Lower lobe of right lung (tissue), 2 donors: Measurements from ENCODE around the gene KRT1. TPM values are rescaled to one million over a fixed set of nuclear protein-coding genes. Genes with fewer than 3 reads are reported as not detected.
"Not testable (repeated sequence)": the region's sequence is repeated elsewhere in the genome, so short reads cannot be mapped to it uniquely, and the experiment has no call there.

ENCODE experiments used
- ATAC-seq, 2 donors: fragments of 200-7000 bp; cut with Tn5 transposase; one replicate each; pipeline ENCODE4 v1.9.1; 2020 to 2022; ENCODE audit warnings: mild to moderate bottlenecking in 2 of 2, moderate library complexity in 2 of 2
- DNase-seq: peaks from one replicate; pipeline ENCODE4 v3.0.0-alpha.2; 2020
- H3K27ac ChIP-seq: fragments of 200-600 bp; one replicate; pipeline ENCODE4 v1.8.0; 2022
- H3K27me3 ChIP-seq: fragments of 200-600 bp; one replicate; pipeline ENCODE4 v1.8.0; 2022; ENCODE audit warnings: low read depth
- H3K36me3 ChIP-seq: fragments of 200-600 bp; one replicate; pipeline ENCODE4 v1.8.0; 2022; ENCODE audit warnings: mild to moderate bottlenecking
- H3K4me1 ChIP-seq: fragments of 200-600 bp; one replicate; pipeline ENCODE4 v1.8.0; 2022
- H3K4me3 ChIP-seq: fragments of 200-600 bp; one replicate; pipeline ENCODE4 v1.8.0; 2022; ENCODE audit warnings: mild to moderate bottlenecking
- H3K9me3 ChIP-seq: fragments of 200-600 bp; one replicate; pipeline ENCODE4 v1.8.0; 2022
- CTCF ChIP-seq: fragments of 200-600 bp; IDR thresholded peaks from one replicate; pipeline ENCODE4 v1.8.0; 2022; ENCODE audit warnings: antibody characterized with exemption, mild to moderate bottlenecking
- intact Hi-C: fragments of 100-400 bp; cut with DNase I; formaldehyde crosslinking; loops from one replicate; pipeline ENCODE4 v1.11.0; 2022
- total RNA-seq: library from RNA; stranded (reverse); fragmentation: NEBNext Ultra II Directional; extraction: Animal tissue kit (Norgen Biotek cat#: 25700); gene quantifications from one replicate; pipeline ENCODE4 v1.2.1, GENCODE V29; 2021
- donor health status: DM: no; HTN: yes; CAD: no; lungs with severe emphysema.

Gene KRT1
- total RNA-seq, 1 donor from 2014 or later: 1.3 TPM

DNA sequence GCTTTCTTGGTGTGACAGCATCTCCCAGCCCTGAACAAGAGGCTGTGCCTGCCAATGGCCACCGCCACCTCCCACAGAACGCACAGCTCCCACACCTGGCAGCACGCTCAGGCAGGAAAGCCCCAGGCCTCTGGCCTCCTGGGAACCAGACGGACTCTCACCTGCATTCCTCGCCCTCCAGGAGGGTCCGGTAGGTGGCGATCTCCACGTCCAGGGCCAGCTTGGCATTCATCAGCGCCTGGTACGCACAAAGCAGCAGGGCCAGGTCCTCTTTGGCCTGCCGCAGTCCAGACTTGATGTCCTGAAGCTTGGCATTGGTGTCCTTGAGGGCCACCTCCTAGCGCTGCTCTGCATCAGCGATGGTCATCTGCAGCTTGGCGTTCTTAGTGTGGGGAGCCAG is 35.2 kb upstream of the KRT1 start:
- peak; percentile 24 for TF ChIP-seq CTCF
- Histone ChIP-seq H3K4me3 (no peak overlapping the region), H3K27ac (no peak overlapping the region), H3K36me3 (no peaks in the 10 kb centered on the region), H3K4me1 (no peaks in the 10 kb centered on the region), H3K27me3 (peaks cover 46% of the 10 kb centered on the region), H3K9me3 (no peaks in the 10 kb centered on the region)
- ATAC-seq: peak; percentile 28 to 75
- peak; percentile 52 for DNase-seq
- intact Hi-C loops: no loop called here

DNA sequence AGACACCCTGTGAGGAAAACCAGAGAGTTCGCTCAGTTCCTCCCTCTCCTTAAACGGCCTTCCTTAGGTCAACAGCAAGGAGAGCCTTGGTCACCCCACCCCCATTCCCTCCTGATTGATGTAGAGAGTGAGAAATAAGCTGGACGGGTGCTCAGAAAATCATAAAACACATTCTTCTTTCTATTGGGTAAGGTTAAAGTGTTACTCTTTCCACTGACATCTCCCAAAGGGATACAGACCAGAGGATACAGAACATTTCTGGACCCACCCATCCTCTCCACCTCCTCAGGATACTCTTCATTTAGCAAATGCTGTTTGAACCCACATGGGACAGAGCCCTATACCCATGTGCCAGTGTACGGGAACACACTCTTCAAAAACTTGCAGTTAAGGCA is 34.7 kb upstream of the KRT1 start:
- TF ChIP-seq CTCF: no peak
- H3K4me1 ChIP-seq: no peaks in the 10 kb centered on the region
- H3K27me3 ChIP-seq: peaks cover 46% of the 10 kb centered on the region
- H3K9me3 ChIP-seq: no peaks in the 10 kb centered on the region
- intact Hi-C loops: no loop called here
- no peak overlapping the region for H3K4me3 ChIP-seq
- H3K36me3 ChIP-seq: no peaks in the 10 kb centered on the region
- ATAC-seq (no peak), DNase-seq (no peak)
- H3K27ac ChIP-seq: no peak overlapping the region

- Histone ChIP-seq H3K4me1 (no peaks in the 10 kb centered on the region), H3K4me3 (no peak overlapping the region), H3K9me3 (no peaks in the 10 kb centered on the region), H3K27me3 (peaks cover 46% of the 10 kb centered on the region), H3K36me3 (no peaks in the 10 kb centered on the region), H3K27ac (no peak overlapping the region)
- intact Hi-C loops: no loop called here
- ATAC-seq (peak; percentile 23 to 25), DNase-seq (no peak)
- TF ChIP-seq CTCF: no peak
Observed at GRCh38 chr12:52713960-52714886, 34.0 kb upstream of the KRT1 start.

GRCh38 chr12:52712122-52712521 is 31.9 kb upstream of the KRT1 start:
- H3K36me3 ChIP-seq, H3K27ac ChIP-seq, ATAC-seq, DNase-seq, H3K4me3 ChIP-seq, H3K4me1 ChIP-seq, intact Hi-C loops, H3K9me3 ChIP-seq: not testable (repeated sequence)
- H3K27me3 ChIP-seq: peaks cover 46% of the 10 kb centered on the region

- Histone ChIP-seq H3K4me3 (no peak overlapping the region), H3K27ac (no peak overlapping the region), H3K9me3 (no peaks in the 10 kb centered on the region), H3K27me3 (peaks cover 41% of the 10 kb centered on the region), H3K4me1 (no peaks in the 10 kb centered on the region), H3K36me3 (no peaks in the 10 kb centered on the region)
- TF ChIP-seq CTCF: no peak
- DNase-seq: no peak
- no peak for ATAC-seq
- intact Hi-C loops: no loop called here
Observed at GRCh38 chr12:52710730-52711129, 30.5 kb upstream of the KRT1 start.

DNA sequence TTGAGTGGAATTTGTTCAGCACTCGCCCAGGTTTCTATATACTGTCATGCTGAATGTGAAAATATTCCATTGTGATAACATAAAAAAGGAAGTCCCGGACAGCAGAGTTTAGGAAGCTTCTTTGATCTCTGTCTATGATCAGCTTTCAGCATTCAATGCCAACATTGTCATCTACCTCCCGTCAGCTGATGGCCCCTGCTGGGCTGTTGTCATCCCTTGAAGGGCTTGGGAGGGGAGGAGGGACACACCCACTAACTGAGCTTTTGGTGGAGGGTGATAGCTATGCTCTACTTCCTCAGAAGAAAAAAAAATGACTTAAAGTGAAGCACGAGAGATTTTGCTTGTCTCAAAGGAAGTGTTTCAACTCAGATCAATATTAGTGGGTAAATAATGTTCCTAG is 27.8 kb upstream of the KRT1 start:
- Histone ChIP-seq H3K36me3 (no peaks in the 10 kb centered on the region), H3K4me1 (no peaks in the 10 kb centered on the region), H3K27me3 (peaks cover 14% of the 10 kb centered on the region), H3K27ac (no peak overlapping the region), H3K9me3 (no peaks in the 10 kb centered on the region), H3K4me3 (no peak overlapping the region)
- TF ChIP-seq CTCF: no peak
- DNase-seq (no peak), ATAC-seq (no peak)
- intact Hi-C loops: no loop called here
